H9 (cell line): ENCODE results near the gene WDR20. TPM values are rescaled to one million over a fixed set of nuclear protein-coding genes. Genes with fewer than 3 reads are reported as not detected.

ENCODE experiments used
- DNase-seq: peaks from one replicate; pipeline ENCODE4 v3.0.0-alpha.2; 2017
- H2AFZ ChIP-seq: one replicate; pipeline ENCODE4 v1.6.1; 2013; ENCODE audit warnings: mild to moderate bottlenecking, low read length, control low read depth, moderate library complexity
- H2AK5ac ChIP-seq: 2 replicates; pipeline ENCODE4 v1.6.1; 2013; ENCODE audit warnings: low read length, control low read depth, mixed read lengths; ENCODE audit not compliant: insufficient read length
- H2BK120ac ChIP-seq: one replicate; pipeline ENCODE4 v1.6.1; 2013; ENCODE audit warnings: low read depth, mild to moderate bottlenecking, low read length, control low read depth, inconsistent platforms; ENCODE audit not compliant: poor library complexity, severe bottlenecking
- H2BK12ac ChIP-seq: 2 replicates; pipeline ENCODE4 v1.6.1; 2013; ENCODE audit warnings: low read length, control low read depth, mixed read lengths, low read depth; ENCODE audit not compliant: insufficient read length
- H2BK15ac ChIP-seq: 2 replicates; pipeline ENCODE4 v1.6.1; 2013; ENCODE audit warnings: low read depth, low read length, control low read depth
- H2BK20ac ChIP-seq: one replicate; pipeline ENCODE4 v1.6.1; 2013; ENCODE audit warnings: low read depth, mild to moderate bottlenecking, low read length, control low read depth, inconsistent platforms; ENCODE audit not compliant: poor library complexity, severe bottlenecking
- H2BK5ac ChIP-seq: 2 replicates; pipeline ENCODE4 v1.6.1; 2013; ENCODE audit warnings: low read length, control low read depth, mixed read lengths; ENCODE audit not compliant: insufficient read length
- H3K14ac ChIP-seq: 2 replicates; pipeline ENCODE4 v1.6.1; 2013; ENCODE audit warnings: low read length, control low read depth; ENCODE audit not compliant: insufficient read depth
- H3K18ac ChIP-seq: 2 replicates; pipeline ENCODE4 v1.6.1; 2013; ENCODE audit warnings: low read depth, mild to moderate bottlenecking, mixed read lengths, low read length, control low read depth; ENCODE audit not compliant: insufficient read length
- H3K23ac ChIP-seq: 2 replicates; pipeline ENCODE4 v1.6.1; 2013; ENCODE audit warnings: low read length, control low read depth, mixed read lengths, low read depth; ENCODE audit not compliant: insufficient read length
- H3K23me2 ChIP-seq: 2 replicates; pipeline ENCODE4 v1.6.1; 2013; ENCODE audit warnings: low read depth, mild to moderate bottlenecking, mixed read lengths, low read length, control low read depth; ENCODE audit not compliant: insufficient read length, poor library complexity, severe bottlenecking
- H3K27ac ChIP-seq: 2 replicates; pipeline ENCODE4 v1.5.1; 2013; ENCODE audit warnings: low read length, control low read depth, mixed read lengths, low read depth; ENCODE audit not compliant: insufficient read length
- H3K27me3 ChIP-seq: 2 replicates; pipeline ENCODE4 v1.6.1; 2013; ENCODE audit warnings: low read length, control low read depth, inconsistent platforms; ENCODE audit not compliant: insufficient read depth
- H3K4ac ChIP-seq: 2 replicates; pipeline ENCODE4 v1.6.1; 2013; ENCODE audit warnings: low read depth, mild to moderate bottlenecking, control low read depth, inconsistent platforms, low read length, moderate library complexity
- H3K4me1 ChIP-seq: 2 replicates; pipeline ENCODE4 v1.6.1; 2013; ENCODE audit warnings: low read length, control low read depth, inconsistent platforms; ENCODE audit not compliant: insufficient read depth
- H3K4me2 ChIP-seq: 2 replicates; pipeline ENCODE4 v1.6.1; 2013; ENCODE audit warnings: low read length, control low read depth, mixed read lengths; ENCODE audit not compliant: insufficient read length, insufficient read depth
- H3K56ac ChIP-seq: 2 replicates; pipeline ENCODE4 v1.6.1; 2013; ENCODE audit warnings: low read depth, mild to moderate bottlenecking, mixed read lengths, low read length, control low read depth; ENCODE audit not compliant: insufficient read length
- H3K79me1 ChIP-seq: 2 replicates; pipeline ENCODE4 v1.6.1; 2013; ENCODE audit warnings: low read depth, mild to moderate bottlenecking, moderate library complexity, low read length, control low read depth, inconsistent platforms; ENCODE audit not compliant: insufficient read depth, poor library complexity, severe bottlenecking
- H3K79me2 ChIP-seq: 2 replicates; pipeline ENCODE4 v1.6.1; 2013; ENCODE audit warnings: low read length, control low read depth, inconsistent platforms; ENCODE audit not compliant: insufficient read depth
- H3K9ac ChIP-seq: 2 replicates; pipeline ENCODE4 v1.6.1; 2013; ENCODE audit warnings: low read length, control low read depth, mixed read lengths; ENCODE audit not compliant: insufficient read length; ENCODE audit errors: extremely low read depth
- H3K9me3 ChIP-seq: one replicate; pipeline ENCODE4 v1.6.1; 2013; ENCODE audit warnings: low read depth, low read length, inconsistent platforms; ENCODE audit not compliant: control insufficient read depth
- H3T11ph ChIP-seq: one replicate; pipeline ENCODE4 v1.6.1; 2013; ENCODE audit warnings: mild to moderate bottlenecking, low read length, control low read depth, inconsistent platforms
- H4K20me1 ChIP-seq: one replicate; pipeline ENCODE4 v1.6.1; 2013; ENCODE audit not compliant: control insufficient read depth, insufficient read length, insufficient read depth
- H4K5ac ChIP-seq: 2 replicates; pipeline ENCODE4 v1.6.1; 2013; ENCODE audit warnings: low read depth, mild to moderate bottlenecking, mixed read lengths, low read length, control low read depth; ENCODE audit not compliant: insufficient read length
- H4K8ac ChIP-seq: replicated peaks from 2 replicates; pipeline ENCODE4 v1.6.1; 2013; ENCODE audit warnings: low read length, control low read depth, mixed read lengths, low read depth; ENCODE audit not compliant: insufficient read length
- H4K91ac ChIP-seq: 2 replicates; pipeline ENCODE4 v1.6.1; 2013; ENCODE audit warnings: low read depth, mild to moderate bottlenecking, moderate library complexity, mixed read lengths, low read length, control low read depth; ENCODE audit not compliant: insufficient read length
- H3K27ac Mint-ChIP-seq, 3 experiments: 2 replicates in 2 of 3; 3 replicates in 1 of 3; pipeline ENCODE4 v1.8.0; 2020 to 2021; ENCODE audit warnings: mixed read lengths in 3 of 3, mild to moderate bottlenecking in 1 of 3, moderate library complexity in 1 of 3
- H3K27me3 Mint-ChIP-seq: 2 replicates; pipeline ENCODE4 v1.8.0; 2021; ENCODE audit warnings: low read depth, mild to moderate bottlenecking, moderate library complexity, mixed read lengths
- H3K36me3 Mint-ChIP-seq, 3 experiments: 2 replicates in 2 of 3; 3 replicates in 1 of 3; pipeline ENCODE4 v1.8.0; 2020 to 2021; ENCODE audit warnings: low read depth in 3 of 3, mixed read lengths in 3 of 3; ENCODE audit not compliant: insufficient read depth in 1 of 3
- H3K4me1 Mint-ChIP-seq, 2 experiments: 2 replicates each; pipeline ENCODE4 v1.8.0; 2020; ENCODE audit warnings: mixed read lengths in 2 of 2
- H3K4me3 Mint-ChIP-seq, 2 experiments: 2 replicates in 1 of 2; 3 replicates in 1 of 2; pipeline ENCODE4 v1.8.0; 2020 to 2021; ENCODE audit warnings: mild to moderate bottlenecking in 2 of 2, mixed read lengths in 2 of 2, moderate library complexity in 1 of 2
- H3K9me3 Mint-ChIP-seq, 2 experiments: 2 replicates in 1 of 2; 3 replicates in 1 of 2; pipeline ENCODE4 v1.8.0; 2020; ENCODE audit warnings: mild to moderate bottlenecking in 2 of 2, mixed read lengths in 2 of 2, moderate library complexity in 1 of 2
- WGBS: extraction: QIAGEN DNeasy Blood & Tissue Kit; methylation state at CpG from one replicate; pipeline ENCODE4 v1.1.7; 2013; ENCODE audit warnings: missing lambda C conversion rate, low lambda C conversion rate, mixed read lengths; ENCODE audit not compliant: insufficient read length; ENCODE audit errors: extremely low coverage; 5-methylcytosine and 5-hydroxymethylcytosine counted together
- total RNA-seq: library from RNA; stranded (reverse); gene quantifications from 2 replicates; pipeline ENCODE4 v1.2.1, GENCODE V29; 2021
- TF ChIP-seq, protein P1 (sequence below): fragments of 200-600 bp; sonication (generic); conservative IDR thresholded peaks from 3 replicates; pipeline ENCODE4 v1.8.0; 2021; ENCODE audit warnings: antibody characterized with exemption, mild to moderate bottlenecking

Gene WDR20
- total RNA-seq, 1 experiment from 2014 or later, result 31.6 TPM

DNA sequence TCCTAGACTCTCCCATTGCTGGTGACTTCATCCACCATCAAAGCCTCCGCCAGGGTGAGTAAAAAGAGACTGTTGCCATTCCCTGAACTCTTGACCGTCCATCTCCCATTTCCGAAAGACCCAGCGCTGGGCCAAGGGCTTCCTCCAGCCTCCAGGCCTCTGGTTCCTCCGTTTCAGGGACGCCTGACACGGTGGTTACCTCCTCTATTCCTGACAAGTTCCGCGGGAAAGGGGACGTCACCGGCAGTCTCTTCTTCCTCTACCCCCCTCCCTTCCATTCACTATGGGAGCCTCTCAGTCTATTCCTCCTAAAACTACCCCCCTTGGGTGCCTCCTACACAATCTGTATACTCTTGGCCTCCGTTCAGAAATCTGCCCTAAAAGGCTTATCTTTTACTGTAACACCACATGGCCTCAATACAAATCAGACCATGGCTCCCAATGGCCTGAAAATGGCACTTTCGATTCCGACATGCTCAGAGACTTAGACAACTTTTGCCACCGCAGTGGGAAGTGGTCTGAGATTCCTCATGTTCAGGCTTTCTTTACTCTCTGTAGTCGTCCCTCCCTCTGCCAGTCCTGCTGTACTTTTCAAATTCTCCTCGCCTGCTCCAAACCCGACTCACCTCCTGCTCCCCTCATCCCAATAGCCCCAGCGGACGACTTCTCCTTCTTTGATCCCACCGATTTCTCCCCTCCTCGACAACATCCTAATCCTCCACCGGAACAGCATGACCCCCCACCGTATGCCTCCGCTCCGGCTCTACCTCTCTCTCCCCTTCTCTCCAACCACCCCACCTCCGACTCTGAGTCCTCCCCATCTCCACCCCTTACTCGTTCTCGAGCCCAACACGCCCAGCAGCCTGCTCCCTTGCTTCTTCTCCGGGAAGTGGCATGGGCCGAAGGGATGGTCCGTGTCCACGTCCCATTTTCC is 94.9 kb downstream of the WDR20 start:
- H4K20me1 ChIP-seq, result no peaks in the 10 kb centered on the region
- no peak overlapping the region for H2BK15ac ChIP-seq
- Mint-ChIP-seq H3K4me1 (no peaks in the 10 kb centered on the region), H3K36me3 (no peaks in the 10 kb centered on the region), H3K27ac (no peak overlapping the region), H3K27me3 (no peaks in the 10 kb centered on the region; the same call in 1 of the 2 replicates), H3K9me3 (no peaks in the 10 kb centered on the region), H3K4me3 (no peak overlapping the region)
- no peak overlapping the region for H3K18ac ChIP-seq
- no peaks in the 10 kb centered on the region for H3K23me2 ChIP-seq
- H2AK5ac ChIP-seq, result no peak overlapping the region
- no peaks in the 10 kb centered on the region for H3K79me2 ChIP-seq
- WGBS, result no CpG with 5 or more reads among the region's 34 CpGs
- H3K4me2 ChIP-seq, result no peak overlapping the region
- no peak overlapping the region for H2BK120ac ChIP-seq
- H3T11ph ChIP-seq, result no peak overlapping the region
- H3K4ac ChIP-seq, result no peak overlapping the region
- no peak overlapping the region for H3K23ac ChIP-seq
- H3K9ac ChIP-seq, result no peak overlapping the region
- H4K8ac ChIP-seq, result no peak overlapping the region
- no peak overlapping the region for H4K5ac ChIP-seq
- TF ChIP-seq, protein P1, sequence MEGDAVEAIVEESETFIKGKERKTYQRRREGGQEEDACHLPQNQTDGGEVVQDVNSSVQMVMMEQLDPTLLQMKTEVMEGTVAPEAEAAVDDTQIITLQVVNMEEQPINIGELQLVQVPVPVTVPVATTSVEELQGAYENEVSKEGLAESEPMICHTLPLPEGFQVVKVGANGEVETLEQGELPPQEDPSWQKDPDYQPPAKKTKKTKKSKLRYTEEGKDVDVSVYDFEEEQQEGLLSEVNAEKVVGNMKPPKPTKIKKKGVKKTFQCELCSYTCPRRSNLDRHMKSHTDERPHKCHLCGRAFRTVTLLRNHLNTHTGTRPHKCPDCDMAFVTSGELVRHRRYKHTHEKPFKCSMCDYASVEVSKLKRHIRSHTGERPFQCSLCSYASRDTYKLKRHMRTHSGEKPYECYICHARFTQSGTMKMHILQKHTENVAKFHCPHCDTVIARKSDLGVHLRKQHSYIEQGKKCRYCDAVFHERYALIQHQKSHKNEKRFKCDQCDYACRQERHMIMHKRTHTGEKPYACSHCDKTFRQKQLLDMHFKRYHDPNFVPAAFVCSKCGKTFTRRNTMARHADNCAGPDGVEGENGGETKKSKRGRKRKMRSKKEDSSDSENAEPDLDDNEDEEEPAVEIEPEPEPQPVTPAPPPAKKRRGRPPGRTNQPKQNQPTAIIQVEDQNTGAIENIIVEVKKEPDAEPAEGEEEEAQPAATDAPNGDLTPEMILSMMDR, result no peak
- H3K56ac ChIP-seq, result no peak overlapping the region
- no peaks in the 10 kb centered on the region for H3K4me1 ChIP-seq
- no peak overlapping the region for H2BK5ac ChIP-seq
- H3K27me3 ChIP-seq, result no peaks in the 10 kb centered on the region
- H2BK12ac ChIP-seq, result no peak overlapping the region
- H2BK20ac ChIP-seq, result no peak overlapping the region
- no peak for DNase-seq
- no peak overlapping the region for H3K27ac ChIP-seq
- no peaks in the 10 kb centered on the region for H3K9me3 ChIP-seq
- no peak overlapping the region for H4K91ac ChIP-seq
- no peak overlapping the region for H2AFZ ChIP-seq
- no peaks in the 10 kb centered on the region for H3K79me1 ChIP-seq
- H3K14ac ChIP-seq, result no peak overlapping the region; the same call in 1 of the 2 replicates
